ENCODE data around the gene EDN1.

Gene EDN1

DNA sequence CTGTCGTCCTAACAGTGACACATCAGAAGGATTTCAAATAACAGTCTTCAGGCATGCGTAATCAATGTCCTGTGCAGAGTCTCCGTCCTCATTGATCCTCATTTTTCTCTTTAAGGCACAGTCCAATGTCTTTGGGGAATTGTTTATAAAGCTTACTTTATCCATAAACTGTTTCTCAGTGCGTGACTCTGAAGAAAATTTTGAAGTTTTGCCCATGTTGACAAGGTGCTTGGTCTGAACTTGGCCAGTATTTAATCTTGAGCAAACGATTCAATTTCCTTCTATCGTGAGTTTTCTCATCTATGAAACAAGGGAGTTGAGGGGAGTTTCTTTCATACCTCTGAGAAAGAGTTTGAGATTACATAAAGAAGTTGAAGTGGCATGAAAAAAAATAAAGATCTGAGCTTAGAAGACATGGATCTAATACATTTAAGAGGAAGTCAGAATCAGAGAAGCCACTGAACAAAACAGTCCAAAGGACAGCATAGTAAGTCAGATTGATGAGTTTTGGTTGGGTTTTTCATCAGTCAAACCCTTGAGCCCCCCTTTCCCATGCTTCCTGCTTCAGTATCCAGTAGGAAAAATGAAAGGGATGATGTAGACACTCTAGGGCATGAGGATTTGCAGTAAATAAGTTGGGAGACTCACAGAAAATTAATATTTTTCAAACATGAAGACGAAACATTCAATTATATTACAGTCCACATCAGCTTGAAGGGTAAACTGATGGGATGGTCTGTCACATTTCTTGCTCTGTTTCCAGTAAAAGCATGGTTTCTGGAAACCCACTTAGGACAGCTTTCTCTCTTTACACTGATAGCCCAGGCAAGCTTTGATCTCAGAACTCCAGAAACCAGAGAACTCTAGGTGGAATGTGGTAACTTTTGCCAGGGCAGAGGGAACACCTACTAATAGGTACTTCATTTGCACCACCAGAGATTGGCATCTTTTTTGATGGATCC lies 8.1 kb downstream of the EDN1 start:
- H3K4me3 ChIP-seq (replicated peaks; ENCODE audit: low read depth, low read length): no peak overlapping the region
- no peak for DNase-seq (ENCODE audit: extremely low read depth, low read depth)
- TF ChIP-seq, protein P1, sequence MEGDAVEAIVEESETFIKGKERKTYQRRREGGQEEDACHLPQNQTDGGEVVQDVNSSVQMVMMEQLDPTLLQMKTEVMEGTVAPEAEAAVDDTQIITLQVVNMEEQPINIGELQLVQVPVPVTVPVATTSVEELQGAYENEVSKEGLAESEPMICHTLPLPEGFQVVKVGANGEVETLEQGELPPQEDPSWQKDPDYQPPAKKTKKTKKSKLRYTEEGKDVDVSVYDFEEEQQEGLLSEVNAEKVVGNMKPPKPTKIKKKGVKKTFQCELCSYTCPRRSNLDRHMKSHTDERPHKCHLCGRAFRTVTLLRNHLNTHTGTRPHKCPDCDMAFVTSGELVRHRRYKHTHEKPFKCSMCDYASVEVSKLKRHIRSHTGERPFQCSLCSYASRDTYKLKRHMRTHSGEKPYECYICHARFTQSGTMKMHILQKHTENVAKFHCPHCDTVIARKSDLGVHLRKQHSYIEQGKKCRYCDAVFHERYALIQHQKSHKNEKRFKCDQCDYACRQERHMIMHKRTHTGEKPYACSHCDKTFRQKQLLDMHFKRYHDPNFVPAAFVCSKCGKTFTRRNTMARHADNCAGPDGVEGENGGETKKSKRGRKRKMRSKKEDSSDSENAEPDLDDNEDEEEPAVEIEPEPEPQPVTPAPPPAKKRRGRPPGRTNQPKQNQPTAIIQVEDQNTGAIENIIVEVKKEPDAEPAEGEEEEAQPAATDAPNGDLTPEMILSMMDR (IDR thresholded peaks at IDR 0.05; ENCODE audit: low read depth, low read length, missing control alignments): no peak

DNA sequence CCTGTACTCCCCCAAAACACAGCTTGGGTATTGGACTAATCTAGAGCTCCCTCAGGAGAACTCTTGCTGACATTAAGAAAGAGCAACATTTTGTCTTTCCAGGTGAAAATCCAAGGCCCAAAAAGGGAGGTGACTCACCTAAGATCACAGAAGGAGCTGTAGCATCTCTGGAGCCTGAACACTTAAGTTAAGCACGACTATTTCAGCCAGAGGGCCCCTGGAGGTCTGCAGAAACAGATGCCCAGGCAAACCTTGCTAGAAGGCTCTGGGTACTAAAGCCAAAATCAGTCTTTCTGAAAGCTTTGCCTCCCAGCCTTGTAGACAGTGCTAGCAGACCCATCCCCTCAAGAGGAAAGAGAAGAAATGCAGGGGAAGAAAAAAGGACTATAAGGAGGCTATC lies 8.8 kb downstream of the EDN1 start:
- TF ChIP-seq, protein P1 (IDR thresholded peaks at IDR 0.05; ENCODE audit: low read depth, low read length, missing control alignments): no peak
- no peak overlapping the region for H3K4me3 ChIP-seq (replicated peaks; ENCODE audit: low read depth, low read length)
- DNase-seq (ENCODE audit: extremely low read depth, low read depth): no peak

DNA sequence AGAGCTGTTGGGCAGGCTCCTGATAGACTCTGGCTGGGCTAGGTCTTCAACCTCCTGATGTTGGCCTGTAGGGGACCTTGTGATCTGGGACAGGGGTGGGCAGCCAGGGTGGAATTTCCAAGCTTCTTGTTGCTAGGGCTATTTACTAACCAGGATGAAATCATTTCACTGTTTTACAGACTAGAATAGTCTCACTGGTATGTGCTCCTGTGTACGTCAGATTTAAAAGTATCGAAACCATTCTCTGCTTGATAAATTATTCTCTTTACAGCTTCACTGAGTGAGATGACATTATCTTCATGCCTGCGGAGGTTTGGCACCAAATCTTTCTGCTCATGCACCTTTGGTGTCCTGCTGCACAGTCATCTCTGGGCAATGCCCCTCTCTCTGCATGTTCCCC lies 10.9 kb downstream of the EDN1 start:
- TF ChIP-seq, protein P1 (IDR thresholded peaks at IDR 0.05; ENCODE audit: low read depth, low read length, missing control alignments): no peak
- DNase-seq (ENCODE audit: extremely low read depth, low read depth): no peak
- H3K4me3 ChIP-seq (replicated peaks; ENCODE audit: low read depth, low read length): no peak overlapping the region

DNA sequence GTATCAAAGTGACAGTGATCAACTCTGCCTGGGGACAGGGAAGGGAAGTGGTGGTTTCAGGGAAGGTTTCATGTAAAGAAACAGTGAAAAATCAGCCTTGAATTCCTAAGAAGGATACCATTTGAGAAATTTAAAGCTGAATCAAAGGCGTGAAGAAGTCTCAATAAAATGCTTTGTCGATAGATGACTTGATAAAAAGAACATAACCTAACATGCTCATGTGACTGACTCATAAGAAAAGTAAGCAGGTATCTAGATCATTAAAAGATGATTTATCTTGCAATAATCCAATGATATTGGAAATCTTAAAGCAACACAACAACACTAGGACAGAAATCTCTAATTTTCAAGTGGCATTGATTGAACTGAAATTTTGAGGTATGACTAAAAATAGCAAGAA lies 14.3 kb downstream of the EDN1 start:
- DNase-seq (ENCODE audit: extremely low read depth, low read depth): no peak
- TF ChIP-seq, protein P1 (IDR thresholded peaks at IDR 0.05; ENCODE audit: low read depth, low read length, missing control alignments): no peak
- no peak overlapping the region for H3K4me3 ChIP-seq (replicated peaks; ENCODE audit: low read depth, low read length)

DNA sequence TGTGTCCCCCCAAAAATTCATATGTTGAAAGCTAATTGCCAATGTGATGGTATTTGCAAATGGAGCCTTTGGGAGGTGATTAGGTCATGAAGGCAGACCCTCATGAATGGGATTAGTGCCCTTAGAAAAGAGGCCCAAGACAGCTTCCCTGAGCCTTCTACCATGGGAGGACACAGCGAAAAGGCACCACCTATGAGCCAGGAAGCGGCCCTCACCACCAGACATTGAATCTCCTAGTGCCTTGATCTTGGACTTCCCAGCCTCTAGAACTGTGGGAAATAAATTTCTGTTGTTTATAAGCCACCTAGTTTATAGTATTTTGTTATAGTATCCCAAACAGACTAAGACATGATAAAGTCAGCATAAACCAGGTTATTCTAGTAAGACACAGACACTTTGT lies 18.9 kb downstream of the EDN1 start:
- TF ChIP-seq, protein P1 (IDR thresholded peaks at IDR 0.05; ENCODE audit: low read depth, low read length, missing control alignments): no peak
- DNase-seq (ENCODE audit: extremely low read depth, low read depth): no peak
- no peak overlapping the region for H3K4me3 ChIP-seq (replicated peaks; ENCODE audit: low read depth, low read length)

DNA sequence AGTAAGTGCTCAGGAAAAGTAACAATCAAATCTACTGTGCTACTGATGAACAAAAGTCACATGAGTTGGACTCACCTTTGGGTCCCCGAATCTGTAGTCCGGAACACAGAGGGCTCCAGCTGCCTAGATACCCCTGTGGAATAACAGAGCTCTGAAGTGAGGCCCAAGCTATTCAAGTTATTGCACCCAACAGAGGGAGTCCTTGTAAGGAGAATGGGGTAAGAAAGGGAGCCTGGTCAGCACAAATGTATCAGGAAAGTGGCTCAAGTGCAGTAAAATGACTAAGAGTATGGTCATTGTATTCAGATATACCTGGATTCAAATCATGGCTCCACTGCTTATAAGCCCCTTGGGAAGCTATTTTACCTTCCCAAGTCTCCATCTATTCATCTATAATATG lies 20.9 kb downstream of the EDN1 start:
- TF ChIP-seq, protein P1 (IDR thresholded peaks at IDR 0.05; ENCODE audit: low read depth, low read length, missing control alignments): no peak
- H3K4me3 ChIP-seq (replicated peaks; ENCODE audit: low read depth, low read length): no peak overlapping the region
- no peak for DNase-seq (ENCODE audit: extremely low read depth, low read depth)
